Urinary bladder (tissue), 4 donors: ENCODE results near the gene CACNA1C. TPM values are rescaled to one million over a fixed set of nuclear protein-coding genes. Genes with fewer than 3 reads are reported as not detected.

Source experiments
- DNase-seq: peaks from one replicate; pipeline ENCODE4 v3.0.0-alpha.2; 2015; ENCODE audit errors: extremely low spot score
- H3K27ac ChIP-seq: one replicate; pipeline ENCODE4 v1.5.1; 2013; ENCODE audit warnings: low read depth, mild to moderate bottlenecking, moderate library complexity
- H3K36me3 ChIP-seq: one replicate; pipeline ENCODE4 v1.6.1; 2013; ENCODE audit warnings: mild to moderate bottlenecking, moderate library complexity; ENCODE audit not compliant: insufficient read depth
- H3K4me1 ChIP-seq: one replicate; pipeline ENCODE4 v1.6.1; 2013; ENCODE audit warnings: mild to moderate bottlenecking, moderate library complexity; ENCODE audit not compliant: insufficient read depth
- H3K4me3 ChIP-seq: one replicate; pipeline ENCODE4 v1.5.1; 2013; ENCODE audit warnings: low read depth, low read length
- WGBS: extraction: QIAGEN DNeasy Blood & Tissue Kit; methylation state at CpG from one replicate; pipeline ENCODE4 v1.1.7; 2013; 5-methylcytosine and 5-hydroxymethylcytosine counted together
- polyA plus RNA-seq: library from polyadenylated mRNA; stranded (reverse); fragments of 200-250 nt; gene quantifications from one replicate; pipeline ENCODE4 v1.2.3, GENCODE V29; 2013
- total RNA-seq: library from RNA; depleted of rRNA; stranded (reverse); fragments of >200 nt; gene quantifications from one replicate; pipeline ENCODE4 v1.2.3, GENCODE V29; 2014
- donor health status: healthy with polysubstance abuse.
- donor health status: healthy.

CACNA1C gene
- total and polyA plus RNA-seq, 2 donors: 25.7 to 34.5 TPM

DNA sequence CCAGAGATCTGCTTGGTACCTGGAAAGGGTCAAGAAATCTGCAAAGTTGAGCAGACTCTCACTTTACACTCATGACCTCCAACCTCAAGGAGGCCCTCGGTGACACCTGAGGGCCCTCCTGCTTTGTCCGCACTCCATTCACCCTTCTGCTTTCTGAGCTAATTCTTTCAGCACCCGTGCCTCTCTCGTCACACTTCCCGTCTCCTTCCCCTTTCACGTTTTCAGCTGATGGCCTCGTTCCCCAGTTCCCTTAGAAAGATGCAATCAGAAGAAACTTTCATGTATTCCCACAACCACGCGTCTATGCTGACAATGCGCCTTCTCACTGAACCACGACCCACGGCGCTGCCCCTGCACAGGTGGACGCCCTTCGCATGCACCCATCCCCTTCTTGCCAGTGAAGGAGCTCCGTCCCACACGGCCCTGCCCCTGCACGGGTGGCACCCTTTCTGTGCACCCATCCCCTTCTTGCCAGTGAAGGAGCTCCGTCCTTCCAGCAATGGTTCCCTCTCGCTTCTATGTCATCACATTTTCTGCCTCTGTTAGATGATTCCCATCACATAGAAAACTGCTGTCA lies 401.9 kb downstream of the CACNA1C start:
- H3K4me3 ChIP-seq: no peak overlapping the region
- H3K4me1 ChIP-seq: no peaks in the 10 kb centered on the region
- no peaks in the 10 kb centered on the region for H3K36me3 ChIP-seq
- WGBS: 89% methylated on average over 20 of the region's 20 CpGs
- no peak overlapping the region for H3K27ac ChIP-seq
- no peak for DNase-seq

DNA sequence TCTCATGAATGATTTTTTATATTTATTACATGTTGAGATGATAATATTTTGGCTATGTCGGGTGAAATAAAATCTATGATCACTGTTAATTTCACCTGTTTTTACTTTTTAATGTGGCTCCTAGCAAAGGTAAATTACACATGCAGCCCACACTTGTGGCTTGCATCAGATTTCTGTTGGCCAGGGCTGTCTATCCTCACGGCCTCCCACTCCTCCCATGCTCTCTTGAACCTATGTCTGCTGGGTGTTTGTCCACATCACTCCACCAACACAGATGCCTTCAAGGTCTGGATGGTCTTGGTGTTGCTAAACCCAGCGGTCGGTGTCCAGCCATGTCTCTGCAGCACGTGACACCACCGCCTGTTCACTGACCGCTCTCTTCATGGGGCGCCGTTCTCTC lies 402.6 kb downstream of the CACNA1C start:
- Histone ChIP-seq H3K36me3 (no peaks in the 10 kb centered on the region), H3K4me3 (no peak overlapping the region), H3K27ac (no peak overlapping the region), H3K4me1 (no peaks in the 10 kb centered on the region)
- no peak for DNase-seq
- WGBS: 97% methylated on average over 9 of the region's 9 CpGs

- no peaks in the 10 kb centered on the region for H3K4me1 ChIP-seq
- H3K27ac ChIP-seq: no peak overlapping the region
- no peaks in the 10 kb centered on the region for H3K36me3 ChIP-seq
- no peak for DNase-seq
- 87% methylated on average over 12 of the region's 12 CpGs for WGBS
- H3K4me3 ChIP-seq: no peak overlapping the region
Observed at GRCh38 chr12:2456122-2456812, 403.5 kb downstream of the CACNA1C start.

- no peak overlapping the region for H3K27ac ChIP-seq
- H3K4me1 ChIP-seq: no peaks in the 10 kb centered on the region
- no peak for DNase-seq
- no peaks in the 10 kb centered on the region for H3K36me3 ChIP-seq
- H3K4me3 ChIP-seq: no peak overlapping the region
- WGBS: 88% methylated on average over 6 of the region's 6 CpGs
Observed at GRCh38 chr12:2456813-2457186, 404.0 kb downstream of the CACNA1C start.

DNA sequence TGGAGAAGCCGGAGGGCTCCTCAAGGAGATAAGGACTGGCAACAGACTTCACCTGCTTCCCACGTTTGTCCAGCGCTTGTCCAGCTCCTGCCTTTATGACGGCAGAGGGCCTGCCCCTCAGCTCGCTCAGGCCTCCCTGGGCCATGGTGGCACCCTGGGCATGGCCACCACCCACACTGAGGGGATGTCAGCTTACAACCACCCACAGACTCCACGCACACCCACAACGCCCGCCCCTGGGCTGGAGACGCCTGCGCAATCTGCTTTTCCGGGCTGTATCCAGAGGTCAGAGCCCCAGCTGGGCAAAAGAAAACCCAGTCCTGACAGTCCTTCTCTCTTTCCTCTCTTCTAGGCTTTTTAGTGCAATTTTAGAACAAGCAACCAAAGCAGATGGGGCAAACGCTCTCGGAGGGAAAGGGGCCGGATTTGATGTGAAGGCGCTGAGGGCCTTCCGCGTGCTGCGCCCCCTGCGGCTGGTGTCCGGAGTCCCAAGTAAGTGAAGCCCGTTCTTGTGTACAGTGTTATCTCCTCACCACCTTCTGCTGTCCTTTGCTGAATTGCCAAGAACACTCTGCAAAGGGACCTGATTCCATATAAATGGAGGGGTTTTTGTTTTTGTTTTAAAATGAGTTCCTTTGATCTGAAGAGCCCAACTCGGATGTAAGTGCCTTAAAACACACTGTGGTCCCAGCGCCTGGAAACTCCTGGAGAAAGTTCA lies 404.6 kb downstream of the CACNA1C start:
- H3K4me1 ChIP-seq: no peaks in the 10 kb centered on the region
- no peak overlapping the region for H3K27ac ChIP-seq
- H3K4me3 ChIP-seq: no peak overlapping the region
- no peaks in the 10 kb centered on the region for H3K36me3 ChIP-seq
- 86% methylated on average over 23 of the region's 23 CpGs for WGBS
- DNase-seq: no peak

GRCh38 chr12:2457933-2458414 lies 405.2 kb downstream of the CACNA1C start:
- DNase-seq: no peak
- H3K4me3 ChIP-seq: no peak overlapping the region
- WGBS: 85% methylated on average over 4 of the region's 4 CpGs
- H3K36me3 ChIP-seq: no peaks in the 10 kb centered on the region
- H3K27ac ChIP-seq: no peak overlapping the region
- no peaks in the 10 kb centered on the region for H3K4me1 ChIP-seq

DNA sequence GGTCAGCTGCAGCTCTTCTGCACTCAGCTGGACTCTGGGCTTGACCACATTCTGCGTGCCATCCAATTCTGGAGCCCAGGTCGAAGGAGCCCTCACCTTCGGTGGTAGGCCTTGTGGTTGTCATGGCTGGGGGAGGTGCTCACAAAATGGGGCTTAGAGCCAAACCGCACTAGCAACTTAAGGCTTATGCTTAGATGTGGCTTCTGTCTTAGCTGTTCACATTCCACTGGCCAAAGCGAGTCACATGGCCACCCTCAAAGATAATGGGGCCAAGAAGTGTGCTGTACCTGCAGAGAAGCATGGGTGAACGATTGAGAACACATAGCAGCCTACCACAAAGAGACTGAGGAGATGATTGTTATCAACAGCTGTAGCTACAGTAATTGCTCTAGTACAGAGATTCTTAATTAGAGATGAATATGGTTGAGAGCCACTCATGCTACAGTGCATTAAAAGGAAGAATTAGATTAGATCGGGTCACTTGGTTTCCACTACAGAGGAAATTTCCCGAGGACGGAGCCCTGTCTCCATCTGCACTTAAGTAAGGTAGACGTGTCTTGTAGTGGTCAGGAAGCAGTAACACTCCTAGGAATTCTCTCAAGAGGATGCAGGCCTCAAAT lies 407.4 kb downstream of the CACNA1C start:
- DNase-seq: no peak
- 94% methylated on average over 10 of the region's 10 CpGs for WGBS
- H3K27ac ChIP-seq: no peak overlapping the region
- H3K4me1 ChIP-seq: no peaks in the 10 kb centered on the region
- H3K4me3 ChIP-seq: no peak overlapping the region
- no peaks in the 10 kb centered on the region for H3K36me3 ChIP-seq

- WGBS: 96% methylated on average over 4 of the region's 4 CpGs
- no peak for DNase-seq
Observed at GRCh38 chr12:2461046-2461445, 408.3 kb downstream of the CACNA1C start.

DNA sequence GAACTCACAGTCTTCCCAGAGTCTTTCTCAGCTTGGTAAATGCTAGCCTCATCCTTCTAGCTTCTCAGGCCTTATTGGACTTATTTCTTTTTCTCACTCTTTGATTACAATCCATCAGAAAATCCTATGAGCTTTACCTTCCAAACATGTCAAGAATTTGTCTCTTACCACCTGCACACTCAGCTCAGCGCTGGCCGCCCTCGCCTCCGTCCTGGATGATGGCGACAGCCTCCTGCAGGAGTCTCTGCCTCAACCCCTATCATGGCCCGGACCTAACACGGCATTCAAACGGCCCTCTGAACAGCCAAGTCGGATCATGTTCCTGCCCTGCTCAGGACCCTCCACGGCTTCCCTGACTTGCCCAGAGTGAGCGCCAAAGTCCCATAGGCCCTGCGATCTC lies 408.9 kb downstream of the CACNA1C start:
- H3K36me3 ChIP-seq: no peaks in the 10 kb centered on the region
- H3K27ac ChIP-seq: no peak overlapping the region
- no peaks in the 10 kb centered on the region for H3K4me1 ChIP-seq
- DNase-seq: no peak
- H3K4me3 ChIP-seq: no peak overlapping the region
- WGBS: 92% methylated on average over 12 of the region's 12 CpGs

More at GRCh38 chr12:2461046-2461445, 408.3 kb downstream of the CACNA1C start:
- Histone ChIP-seq H3K4me1 (no peaks in the 10 kb centered on the region), H3K4me3 (no peak overlapping the region), H3K36me3 (no peaks in the 10 kb centered on the region), H3K27ac (no peak overlapping the region)

- Histone ChIP-seq H3K4me1 (no peaks in the 10 kb centered on the region), H3K27ac (no peak overlapping the region), H3K36me3 (no peaks in the 10 kb centered on the region), H3K4me3 (no peak overlapping the region)
- DNase-seq: no peak
- WGBS: 96% methylated on average over 14 of the region's 14 CpGs
Observed at GRCh38 chr12:2462087-2462486, 409.3 kb downstream of the CACNA1C start.

GRCh38 chr12:2463719-2464118 lies 410.9 kb downstream of the CACNA1C start:
- H3K4me3 ChIP-seq: no peak overlapping the region
- 78% methylated on average over 5 of the region's 5 CpGs for WGBS
- H3K4me1 ChIP-seq: no peaks in the 10 kb centered on the region
- no peak for DNase-seq
- no peaks in the 10 kb centered on the region for H3K36me3 ChIP-seq
- no peak overlapping the region for H3K27ac ChIP-seq

GRCh38 chr12:2465681-2466080 lies 412.9 kb downstream of the CACNA1C start:
- WGBS: 87% methylated on average over 10 of the region's 10 CpGs
- H3K4me3 ChIP-seq: no peak overlapping the region
- H3K27ac ChIP-seq: no peak overlapping the region
- DNase-seq: no peak
- H3K4me1 ChIP-seq: no peaks in the 10 kb centered on the region
- H3K36me3 ChIP-seq: no peaks in the 10 kb centered on the region

GRCh38 chr12:2466211-2466610 lies 413.4 kb downstream of the CACNA1C start:
- Histone ChIP-seq H3K36me3 (no peaks in the 10 kb centered on the region), H3K4me1 (no peaks in the 10 kb centered on the region), H3K27ac (no peak overlapping the region), H3K4me3 (no peak overlapping the region)
- 72% methylated on average over 3 of the region's 3 CpGs for WGBS
- DNase-seq: no peak
